Loucy (cell line): ENCODE data around the gene APCDD1.

Experiments
- H2AFZ ChIP-seq: fragments of 200-600 bp; sonication (generic); 2 replicates; pipeline ENCODE4 v1.6.0; 2016; ENCODE audit warnings: antibody characterized with exemption, mild to moderate bottlenecking, low read length, moderate library complexity
- H3F3A ChIP-seq: fragments of 200-600 bp; 2 replicates; pipeline ENCODE4 v1.6.0; 2016; ENCODE audit warnings: antibody characterized with exemption, low read depth, mild to moderate bottlenecking
- H3K27me3 ChIP-seq: fragments of 200-600 bp; sonication (generic); 2 replicates; pipeline ENCODE4 v1.6.1; 2014; ENCODE audit warnings: low read length, mild to moderate bottlenecking; ENCODE audit not compliant: insufficient read depth, poor library complexity, severe bottlenecking
- H3K36me3 ChIP-seq: fragments of 200-600 bp; sonication (generic); 2 replicates; pipeline ENCODE4 v1.6.1; 2016; ENCODE audit warnings: low read length; ENCODE audit not compliant: insufficient read depth
- H3K4me1 ChIP-seq: fragments of 200-600 bp; sonication (generic); 2 replicates; pipeline ENCODE4 v1.5.1; 2014; ENCODE audit warnings: low read length, mild to moderate bottlenecking; ENCODE audit not compliant: insufficient read depth, poor library complexity, severe bottlenecking
- H3K4me2 ChIP-seq: fragments of 200-600 bp; sonication (generic); 2 replicates; pipeline ENCODE4 v1.6.0; 2014; ENCODE audit warnings: antibody characterized with exemption, low read length, low read depth, mild to moderate bottlenecking; ENCODE audit not compliant: poor library complexity, severe bottlenecking
- H3K4me3 ChIP-seq: fragments of 200-600 bp; sonication (generic); 2 replicates; pipeline ENCODE4 v1.5.1; 2014; ENCODE audit warnings: low read length, mild to moderate bottlenecking, mixed read lengths; ENCODE audit not compliant: poor library complexity, severe bottlenecking
- H3K79me2 ChIP-seq: fragments of 200-600 bp; sonication (generic); 2 replicates; pipeline ENCODE4 v1.6.1; 2014; ENCODE audit warnings: low read length; ENCODE audit not compliant: insufficient read depth
- H3K9ac ChIP-seq: fragments of 200-600 bp; sonication (generic); 2 replicates; pipeline ENCODE4 v1.6.0; 2014; ENCODE audit warnings: mild to moderate bottlenecking, low read depth, low read length, moderate library complexity; ENCODE audit not compliant: poor library complexity, severe bottlenecking
- H3K9me2 ChIP-seq: fragments of 200-600 bp; sonication (generic); replicated peaks from 2 replicates; pipeline ENCODE4 v1.6.1; 2016; ENCODE audit warnings: low read depth, low read length, mixed read lengths
- H3K9me3 ChIP-seq: fragments of 200-600 bp; sonication (generic); 2 replicates; pipeline ENCODE4 v1.6.1; 2014; ENCODE audit warnings: mild to moderate bottlenecking, antibody characterized with exemption, low read length, low read depth; ENCODE audit not compliant: insufficient read depth
- H4K20me1 ChIP-seq: fragments of 200-600 bp; sonication (generic); 2 replicates; pipeline ENCODE4 v1.6.0; 2014; ENCODE audit warnings: antibody characterized with exemption, low read length, mild to moderate bottlenecking; ENCODE audit not compliant: insufficient read depth, poor library complexity, severe bottlenecking
- CTCF ChIP-seq: fragments of 200-600 bp; sonication (generic); conservative IDR thresholded peaks from 2 replicates; pipeline ENCODE4 v1.5.1; 2014; ENCODE audit warnings: mild to moderate bottlenecking, antibody characterized with exemption, low read length
- EZH2phosphoT487 ChIP-seq: fragments of 200-600 bp; IDR thresholded peaks from 2 replicates; pipeline ENCODE4 v1.6.1; 2018; ENCODE audit warnings: antibody characterized with exemption, mild to moderate bottlenecking, moderate library complexity, borderline replicate concordance

The APCDD1 gene

GRCh38 chr18:10514601-10515000 is 60.2 kb downstream of the APCDD1 start:
- H4K20me1 ChIP-seq: no peaks in the 10 kb centered on the region
- no peak overlapping the region for H2AFZ ChIP-seq
- H3K79me2 ChIP-seq: no peaks in the 10 kb centered on the region
- no peak for TF ChIP-seq EZH2phosphoT487
- no peak for TF ChIP-seq CTCF
- H3K4me1 ChIP-seq: peaks cover 12% of the 10 kb centered on the region
- H3F3A ChIP-seq: no peaks in the 10 kb centered on the region
- H3K9ac ChIP-seq: no peak overlapping the region
- no peaks in the 10 kb centered on the region for H3K36me3 ChIP-seq
- no peak overlapping the region for H3K4me3 ChIP-seq
- H3K9me2 ChIP-seq: no peaks in the 10 kb centered on the region
- H3K27me3 ChIP-seq: no peaks in the 10 kb centered on the region
- no peaks in the 10 kb centered on the region for H3K9me3 ChIP-seq
- H3K4me2 ChIP-seq: no peak overlapping the region

GRCh38 chr18:10515456-10515855 is 61.0 kb downstream of the APCDD1 start:
- TF ChIP-seq CTCF (no peak), EZH2phosphoT487 (no peak)
- Histone ChIP-seq H3K4me3 (no peak overlapping the region), H3K36me3 (no peaks in the 10 kb centered on the region), H3K4me2 (no peak overlapping the region), H3K27me3 (no peaks in the 10 kb centered on the region), H4K20me1 (no peaks in the 10 kb centered on the region), H3K79me2 (no peaks in the 10 kb centered on the region), H3K9me2 (no peaks in the 10 kb centered on the region), H3K4me1 (peaks cover 16% of the 10 kb centered on the region), H3F3A (no peaks in the 10 kb centered on the region), H3K9ac (no peak overlapping the region), H2AFZ (no peak overlapping the region), H3K9me3 (no peaks in the 10 kb centered on the region)

DNA sequence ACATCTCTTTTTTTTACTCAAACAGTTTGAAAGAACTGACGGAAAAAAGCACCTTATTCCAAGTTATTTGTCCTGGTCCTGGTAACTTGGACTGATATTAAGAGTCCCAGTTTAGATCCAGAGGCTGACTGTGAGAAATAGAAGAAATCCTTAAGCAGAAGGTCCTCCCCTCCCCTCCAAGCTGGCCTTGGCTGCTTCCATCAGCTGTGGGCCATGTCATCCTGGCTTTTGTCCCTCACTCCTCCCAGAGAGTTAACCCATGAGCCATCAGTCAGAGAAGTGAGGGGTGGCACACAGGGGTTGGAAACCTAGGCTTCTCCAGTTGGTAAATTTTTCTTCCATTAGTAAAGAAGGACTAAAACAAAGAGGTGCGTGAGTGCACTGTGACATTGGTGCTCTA is 61.6 kb downstream of the APCDD1 start:
- no peak overlapping the region for H2AFZ ChIP-seq
- no peak overlapping the region for H3K9ac ChIP-seq
- H3K79me2 ChIP-seq: no peaks in the 10 kb centered on the region
- H3K4me1 ChIP-seq: peaks cover 16% of the 10 kb centered on the region
- TF ChIP-seq CTCF (no peak), EZH2phosphoT487 (no peak)
- H3K4me3 ChIP-seq: no peak overlapping the region
- no peaks in the 10 kb centered on the region for H3F3A ChIP-seq
- no peaks in the 10 kb centered on the region for H3K9me2 ChIP-seq
- no peaks in the 10 kb centered on the region for H3K27me3 ChIP-seq
- no peaks in the 10 kb centered on the region for H3K9me3 ChIP-seq
- H4K20me1 ChIP-seq: no peaks in the 10 kb centered on the region
- no peak overlapping the region for H3K4me2 ChIP-seq
- no peaks in the 10 kb centered on the region for H3K36me3 ChIP-seq
